ENCODE data around the gene HPN.
A peak's percentile ranks its signal among the peaks of the same experiment; 100 is the strongest.

The HPN gene

GRCh38 chr19:34999498-35000337 lies 41.8 kb upstream of the HPN start, which contains the start of gene GRAMD1A (continued):
- TF ChIP-seq ZNF274 (IDR thresholded peaks at IDR 0.05; ENCODE audit: low read length) (no peak), ZNF274 (tag by site-specific recombination; IDR thresholded peaks at IDR 0.05; ENCODE audit: borderline replicate concordance) (no peak), SP3 (tag by site-specific recombination; IDR thresholded peaks at IDR 0.05) (peak; percentile 98), ZNF202 (tag by site-specific recombination; IDR thresholded peaks at IDR 0.05; ENCODE audit: borderline replicate concordance) (no peak), ZNF513 (tag by site-specific recombination; IDR thresholded peaks at IDR 0.05) (no peak), ZNF175 (tag by site-specific recombination; IDR thresholded peaks at IDR 0.05) (no peak), ZNF529 (tag by site-specific recombination; IDR thresholded peaks at IDR 0.05; ENCODE audit: insufficient replicate concordance) (no peak), PRDM1 (tag by site-specific recombination; IDR thresholded peaks at IDR 0.05) (peak; percentile 96), ZNF19 (tag by site-specific recombination; IDR thresholded peaks at IDR 0.05; ENCODE audit: low read depth) (no peak), REPIN1 (tag by site-specific recombination; IDR thresholded peaks at IDR 0.05; ENCODE audit: low read depth) (peak; percentile 45; the same call in 1 of the 2 replicates), ZBTB7A (tag by site-specific recombination; IDR thresholded peaks at IDR 0.05; ENCODE audit: low read depth) (peak; percentile 73; the same call in 1 of the 2 replicates), SCRT1 (tag by site-specific recombination; IDR thresholded peaks at IDR 0.05; ENCODE audit: borderline replicate concordance) (no peak), ZNF311 (tag by site-specific recombination; IDR thresholded peaks at IDR 0.05; ENCODE audit: borderline replicate concordance) (no peak), ZNF555 (tag by site-specific recombination; conservative IDR thresholded peaks at IDR 0.05) (no peak), ZNF549 (tag by site-specific recombination; IDR thresholded peaks at IDR 0.05) (no peak), BCL11B (tag by site-specific recombination; IDR thresholded peaks at IDR 0.05; ENCODE audit: low read depth) (no peak), ZNF654 (tag by site-specific recombination; IDR thresholded peaks at IDR 0.05; ENCODE audit: low read depth) (no peak), ZNF426 (tag by site-specific recombination; IDR thresholded peaks at IDR 0.05) (no peak), KLF1 (tag by site-specific recombination; IDR thresholded peaks at IDR 0.05) (peak; percentile 90), ZSCAN16 (tag by site-specific recombination; IDR thresholded peaks at IDR 0.05) (0 out of 2 replicates have a peak, but pooled peaks have one; percentile 16), ZNF350 (tag by site-specific recombination; IDR thresholded peaks at IDR 0.05) (no peak), HOXC10 (CRISPR knock-in tag; IDR thresholded peaks at IDR 0.05) (no peak), ZNF473 (tag by site-specific recombination; IDR thresholded peaks at IDR 0.05) (no peak), ZNF155 (tag by site-specific recombination; IDR thresholded peaks at IDR 0.05) (no peak), FEZF1 (tag by site-specific recombination; IDR thresholded peaks at IDR 0.05) (peak; percentile 13; the same call in 1 of the 2 replicates)
- TF ChIP-seq, protein P1, sequence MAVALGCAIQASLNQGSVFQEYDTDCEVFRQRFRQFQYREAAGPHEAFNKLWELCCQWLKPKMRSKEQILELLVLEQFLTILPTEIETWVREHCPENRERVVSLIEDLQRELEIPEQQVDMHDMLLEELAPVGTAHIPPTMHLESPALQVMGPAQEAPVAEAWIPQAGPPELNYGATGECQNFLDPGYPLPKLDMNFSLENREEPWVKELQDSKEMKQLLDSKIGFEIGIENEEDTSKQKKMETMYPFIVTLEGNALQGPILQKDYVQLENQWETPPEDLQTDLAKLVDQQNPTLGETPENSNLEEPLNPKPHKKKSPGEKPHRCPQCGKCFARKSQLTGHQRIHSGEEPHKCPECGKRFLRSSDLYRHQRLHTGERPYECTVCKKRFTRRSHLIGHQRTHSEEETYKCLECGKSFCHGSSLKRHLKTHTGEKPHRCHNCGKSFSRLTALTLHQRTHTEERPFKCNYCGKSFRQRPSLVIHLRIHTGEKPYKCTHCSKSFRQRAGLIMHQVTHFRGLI (tag by site-specific recombination; IDR thresholded peaks at IDR 0.05) = peak; percentile 76
- TF ChIP-seq, protein P2, sequence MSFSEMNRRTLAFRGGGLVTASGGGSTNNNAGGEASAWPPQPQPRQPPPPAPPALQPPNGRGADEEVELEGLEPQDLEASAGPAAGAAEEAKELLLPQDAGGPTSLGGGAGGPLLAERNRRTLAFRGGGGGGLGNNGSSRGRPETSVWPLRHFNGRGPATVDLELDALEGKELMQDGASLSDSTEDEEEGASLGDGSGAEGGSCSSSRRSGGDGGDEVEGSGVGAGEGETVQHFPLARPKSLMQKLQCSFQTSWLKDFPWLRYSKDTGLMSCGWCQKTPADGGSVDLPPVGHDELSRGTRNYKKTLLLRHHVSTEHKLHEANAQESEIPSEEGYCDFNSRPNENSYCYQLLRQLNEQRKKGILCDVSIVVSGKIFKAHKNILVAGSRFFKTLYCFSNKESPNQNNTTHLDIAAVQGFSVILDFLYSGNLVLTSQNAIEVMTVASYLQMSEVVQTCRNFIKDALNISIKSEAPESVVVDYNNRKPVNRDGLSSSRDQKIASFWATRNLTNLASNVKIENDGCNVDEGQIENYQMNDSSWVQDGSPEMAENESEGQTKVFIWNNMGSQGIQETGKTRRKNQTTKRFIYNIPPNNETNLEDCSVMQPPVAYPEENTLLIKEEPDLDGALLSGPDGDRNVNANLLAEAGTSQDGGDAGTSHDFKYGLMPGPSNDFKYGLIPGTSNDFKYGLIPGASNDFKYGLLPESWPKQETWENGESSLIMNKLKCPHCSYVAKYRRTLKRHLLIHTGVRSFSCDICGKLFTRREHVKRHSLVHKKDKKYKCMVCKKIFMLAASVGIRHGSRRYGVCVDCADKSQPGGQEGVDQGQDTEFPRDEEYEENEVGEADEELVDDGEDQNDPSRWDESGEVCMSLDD (tag by site-specific recombination; IDR thresholded peaks at IDR 0.05) = peak; percentile 92
- TF ChIP-seq, protein P3, sequence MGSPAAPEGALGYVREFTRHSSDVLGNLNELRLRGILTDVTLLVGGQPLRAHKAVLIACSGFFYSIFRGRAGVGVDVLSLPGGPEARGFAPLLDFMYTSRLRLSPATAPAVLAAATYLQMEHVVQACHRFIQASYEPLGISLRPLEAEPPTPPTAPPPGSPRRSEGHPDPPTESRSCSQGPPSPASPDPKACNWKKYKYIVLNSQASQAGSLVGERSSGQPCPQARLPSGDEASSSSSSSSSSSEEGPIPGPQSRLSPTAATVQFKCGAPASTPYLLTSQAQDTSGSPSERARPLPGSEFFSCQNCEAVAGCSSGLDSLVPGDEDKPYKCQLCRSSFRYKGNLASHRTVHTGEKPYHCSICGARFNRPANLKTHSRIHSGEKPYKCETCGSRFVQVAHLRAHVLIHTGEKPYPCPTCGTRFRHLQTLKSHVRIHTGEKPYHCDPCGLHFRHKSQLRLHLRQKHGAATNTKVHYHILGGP (tag by site-specific recombination; IDR thresholded peaks at IDR 0.05) = no peak
- TF ChIP-seq, protein P4, sequence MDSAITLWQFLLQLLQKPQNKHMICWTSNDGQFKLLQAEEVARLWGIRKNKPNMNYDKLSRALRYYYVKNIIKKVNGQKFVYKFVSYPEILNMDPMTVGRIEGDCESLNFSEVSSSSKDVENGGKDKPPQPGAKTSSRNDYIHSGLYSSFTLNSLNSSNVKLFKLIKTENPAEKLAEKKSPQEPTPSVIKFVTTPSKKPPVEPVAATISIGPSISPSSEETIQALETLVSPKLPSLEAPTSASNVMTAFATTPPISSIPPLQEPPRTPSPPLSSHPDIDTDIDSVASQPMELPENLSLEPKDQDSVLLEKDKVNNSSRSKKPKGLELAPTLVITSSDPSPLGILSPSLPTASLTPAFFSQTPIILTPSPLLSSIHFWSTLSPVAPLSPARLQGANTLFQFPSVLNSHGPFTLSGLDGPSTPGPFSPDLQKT (IDR thresholded peaks at IDR 0.05; ENCODE audit: borderline replicate concordance, low read depth, low read length) = no peak
